H1 (cell line): ENCODE measurements around the gene KIZ.

ENCODE experiments used
- ATF3 ChIP-seq: IDR thresholded peaks from 2 replicates; pipeline ENCODE4 v1.6.1; 2011; ENCODE audit warnings: low read depth, mild to moderate bottlenecking, low read length; ENCODE audit not compliant: insufficient read depth
- BRCA1 ChIP-seq: IDR thresholded peaks from 2 replicates; pipeline ENCODE4 v1.6.1; 2012; ENCODE audit warnings: low read depth, low read length, improper control_type of control experiment
- CEBPB ChIP-seq: IDR thresholded peaks from 2 replicates; pipeline ENCODE4 v1.6.1; 2012; ENCODE audit warnings: low read depth, low read length
- CTCF ChIP-seq, 3 experiments: IDR thresholded peaks; 1 replicate in 2 of 3; 2 replicates in 1 of 3; pipeline versions ENCODE4 v1.5.1 to v1.6.1; 2011; ENCODE audit warnings: low read length in 3 of 3, mild to moderate bottlenecking in 3 of 3, inconsistent platforms in 2 of 3, low read depth in 1 of 3, moderate library complexity in 1 of 3; ENCODE audit not compliant: insufficient read depth in 1 of 3; ENCODE audit errors: control extremely low read depth in 1 of 3
- EZH2 ChIP-seq: fragments of 200-600 bp; sonication (generic); IDR thresholded peaks from 2 replicates; pipeline ENCODE4 v1.7.1; 2012; ENCODE audit warnings: low read depth, mild to moderate bottlenecking, moderate library complexity, low read length, inconsistent platforms; ENCODE audit not compliant: severe bottlenecking
- POLR2A ChIP-seq, 2 experiments: IDR thresholded peaks; 1 replicate in 1 of 2; 2 replicates in 1 of 2; pipeline ENCODE4 v1.6.1; 2011; ENCODE audit warnings: low read depth in 2 of 2, low read length in 2 of 2, mild to moderate bottlenecking in 2 of 2; ENCODE audit errors: control extremely low read depth in 1 of 2
- POLR2AphosphoS5 ChIP-seq: IDR thresholded peaks from 2 replicates; pipeline ENCODE4 v1.6.1; 2011; ENCODE audit warnings: low read depth, low read length

DNA sequence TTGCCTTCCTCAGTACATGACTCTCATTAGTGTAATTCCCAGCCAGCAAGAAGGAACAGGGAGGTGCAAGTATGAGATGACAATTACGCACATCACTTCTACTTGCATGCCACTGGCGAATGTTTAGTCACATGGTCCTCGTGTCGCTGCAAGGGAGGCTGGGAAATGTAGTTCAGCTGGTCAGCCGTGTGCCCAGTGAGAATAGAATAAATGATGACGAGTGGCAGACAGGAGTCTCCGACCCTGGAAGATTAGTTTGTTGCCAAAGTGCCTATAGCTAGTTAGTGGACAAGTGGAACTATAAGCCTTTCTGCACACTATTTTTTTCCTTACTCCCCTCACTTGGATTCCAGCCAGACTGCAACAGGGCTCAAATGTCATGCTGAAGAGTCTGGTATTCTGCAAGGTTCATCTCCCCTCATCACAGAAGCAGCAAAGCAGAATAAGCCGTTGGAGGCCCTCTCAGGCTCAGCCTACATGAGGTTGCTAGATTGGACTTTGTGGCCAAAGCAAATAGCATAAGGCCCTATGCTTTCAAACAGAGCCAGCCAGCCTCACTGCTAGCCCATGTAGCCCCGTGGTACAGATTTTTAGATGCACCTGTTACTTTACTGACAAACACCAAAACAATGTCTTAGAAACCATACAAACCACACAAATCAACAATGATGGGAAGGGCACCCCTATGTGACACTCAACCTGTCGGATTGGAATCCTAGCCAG is 29.4 kb upstream of the KIZ start:
- TF ChIP-seq CTCF (IDR thresholded peaks at IDR 0.05; ENCODE audit: control extremely low read depth in 1 of 3, insufficient read depth in 1 of 3, low read depth in 1 of 3, low read length in 3 of 3) (no peak), EZH2 (no peak), POLR2A (IDR thresholded peaks at IDR 0.05; ENCODE audit: control extremely low read depth in 1 of 2, low read depth in 2 of 2, low read length in 2 of 2) (no peak), ATF3 (peak; percentile 72), BRCA1 (no peak), POLR2AphosphoS5 (no peak), CEBPB (no peak)
